NCI-H446 (cell line): Measurements from ENCODE around the gene FAM25A.

Experiments used
- DNase-seq, 2 experiments: peaks; one replicate each; lab custom pipeline; 2025; lab: John Stamatoyannopoulos, UW

The FAM25A gene

DNA sequence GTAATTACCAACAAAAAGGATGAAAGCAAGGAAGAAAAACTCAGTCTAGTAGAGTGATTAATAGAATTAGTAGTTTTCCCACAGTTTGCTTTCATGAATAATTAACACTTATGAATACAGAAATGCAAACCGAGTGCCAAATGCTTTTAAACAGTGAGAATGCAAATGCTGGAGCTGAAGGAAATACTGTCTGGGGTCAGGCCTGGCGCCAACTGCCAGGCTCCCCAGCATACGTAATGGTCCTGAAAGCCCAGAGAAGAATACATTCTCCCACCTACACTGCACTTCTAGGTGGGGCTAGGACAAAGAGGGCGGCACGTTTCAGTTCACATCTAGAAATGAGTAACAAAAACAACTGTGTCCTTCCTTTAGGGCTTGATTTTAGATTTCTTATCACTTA is 44.6 kb downstream of the FAM25A start:
- no peak for DNase-seq

GRCh38 chr10:87066178-87066577 is 46.1 kb downstream of the FAM25A start:
- no peak for DNase-seq

- no peak for DNase-seq
Observed at GRCh38 chr10:87066865-87067264, 46.8 kb downstream of the FAM25A start.

DNA sequence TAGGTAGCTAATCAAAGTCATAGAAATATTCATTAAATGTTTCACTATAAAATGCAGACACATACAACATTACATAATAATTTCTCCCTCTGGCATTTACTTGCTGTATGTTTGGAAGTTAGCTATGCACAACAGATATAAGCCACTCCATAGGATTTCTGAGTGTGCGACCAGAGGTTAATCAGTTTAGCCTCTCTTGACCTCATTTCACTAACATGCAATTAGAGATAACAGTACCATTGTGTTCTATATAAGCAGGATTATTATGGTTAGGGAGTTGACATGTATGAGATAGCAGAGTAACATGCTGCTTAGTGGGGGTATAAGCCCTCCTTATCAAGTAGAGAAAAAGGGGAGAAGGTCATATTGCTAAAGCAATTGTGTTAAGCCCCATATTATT is 48.2 kb downstream of the FAM25A start:
- no peak for DNase-seq

GRCh38 chr10:87072449-87072848 is 52.4 kb downstream of the FAM25A start:
- no peak for DNase-seq
